ENCODE data around the gene HLA-DOA.

The HLA-DOA gene

DNA sequence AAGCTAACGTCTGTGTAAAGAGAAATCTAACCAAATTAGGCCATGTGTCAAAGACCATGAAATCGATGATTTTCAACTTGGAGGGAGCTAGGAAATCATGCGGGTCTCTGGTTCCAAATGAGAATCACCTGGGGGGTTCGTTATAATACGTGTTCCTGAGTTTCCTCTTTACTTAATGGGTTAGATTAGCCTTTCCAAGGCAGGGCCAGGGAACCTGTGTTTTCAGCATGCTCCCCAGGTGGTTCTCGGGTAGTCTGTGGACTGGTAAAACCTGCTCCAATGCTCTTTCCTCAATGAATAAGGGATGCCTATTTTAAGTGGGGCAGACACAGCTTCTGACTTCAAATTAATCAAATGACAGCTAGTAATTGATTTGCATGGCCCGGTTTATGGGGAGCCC, 965 bp upstream of the HLA-DOA start:
- no peak overlapping the region for H3K27ac ChIP-seq (ENCODE audit: poor library complexity, severe bottlenecking)
- no peaks in the 10 kb centered on the region for H3K4me1 ChIP-seq (ENCODE audit: insufficient read depth, poor library complexity, severe bottlenecking)
- peaks cover 22% of the 10 kb centered on the region for H3K27me3 ChIP-seq (ENCODE audit: insufficient read depth, poor library complexity, severe bottlenecking)
- H3K9me3 ChIP-seq (ENCODE audit: severe bottlenecking): no peaks in the 10 kb centered on the region
- H3K4me3 ChIP-seq (ENCODE audit: severe bottlenecking): no peak overlapping the region
- DNase-seq (ENCODE audit: low spot score): no peak
- TF ChIP-seq, protein P1, sequence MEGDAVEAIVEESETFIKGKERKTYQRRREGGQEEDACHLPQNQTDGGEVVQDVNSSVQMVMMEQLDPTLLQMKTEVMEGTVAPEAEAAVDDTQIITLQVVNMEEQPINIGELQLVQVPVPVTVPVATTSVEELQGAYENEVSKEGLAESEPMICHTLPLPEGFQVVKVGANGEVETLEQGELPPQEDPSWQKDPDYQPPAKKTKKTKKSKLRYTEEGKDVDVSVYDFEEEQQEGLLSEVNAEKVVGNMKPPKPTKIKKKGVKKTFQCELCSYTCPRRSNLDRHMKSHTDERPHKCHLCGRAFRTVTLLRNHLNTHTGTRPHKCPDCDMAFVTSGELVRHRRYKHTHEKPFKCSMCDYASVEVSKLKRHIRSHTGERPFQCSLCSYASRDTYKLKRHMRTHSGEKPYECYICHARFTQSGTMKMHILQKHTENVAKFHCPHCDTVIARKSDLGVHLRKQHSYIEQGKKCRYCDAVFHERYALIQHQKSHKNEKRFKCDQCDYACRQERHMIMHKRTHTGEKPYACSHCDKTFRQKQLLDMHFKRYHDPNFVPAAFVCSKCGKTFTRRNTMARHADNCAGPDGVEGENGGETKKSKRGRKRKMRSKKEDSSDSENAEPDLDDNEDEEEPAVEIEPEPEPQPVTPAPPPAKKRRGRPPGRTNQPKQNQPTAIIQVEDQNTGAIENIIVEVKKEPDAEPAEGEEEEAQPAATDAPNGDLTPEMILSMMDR (IDR thresholded peaks at IDR 0.05; ENCODE audit: poor library complexity, severe bottlenecking): no peak
- no peak for ATAC-seq (ENCODE audit: low read depth)
- H3K36me3 ChIP-seq (ENCODE audit: low read depth): no peaks in the 10 kb centered on the region

DNA sequence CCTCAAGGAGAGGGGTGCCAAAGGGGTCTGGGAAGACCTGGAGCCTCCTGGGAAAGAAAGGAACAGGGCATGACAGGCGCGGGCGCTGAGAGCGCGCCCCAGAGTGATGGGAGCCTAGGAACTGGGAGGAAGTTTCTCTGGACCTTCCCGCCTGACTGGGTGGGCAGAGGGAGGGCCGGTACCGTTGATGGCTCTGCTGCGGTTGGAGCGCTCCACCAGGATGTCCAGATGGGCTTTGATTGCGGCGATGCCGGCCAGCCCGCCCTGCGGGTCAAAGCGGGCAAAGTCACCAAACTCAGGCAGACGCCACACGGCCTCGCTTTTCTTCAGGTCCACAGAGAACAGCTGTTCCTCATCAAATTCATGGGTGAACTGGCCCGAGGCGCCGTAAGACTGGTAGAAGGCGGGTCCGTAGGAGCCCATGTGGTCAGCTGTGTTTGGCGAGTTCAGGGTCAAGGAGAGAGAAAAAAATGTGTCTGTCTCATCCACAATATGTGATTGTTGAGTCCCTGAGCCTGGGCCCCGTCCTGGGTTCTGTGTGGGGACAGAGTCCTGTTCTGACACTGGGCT, 1.5 kb downstream of the HLA-DOA start:
- Histone ChIP-seq H3K36me3 (ENCODE audit: low read depth) (no peaks in the 10 kb centered on the region), H3K4me1 (ENCODE audit: insufficient read depth, poor library complexity, severe bottlenecking) (no peaks in the 10 kb centered on the region), H3K27ac (ENCODE audit: poor library complexity, severe bottlenecking) (no peak overlapping the region), H3K27me3 (ENCODE audit: insufficient read depth, poor library complexity, severe bottlenecking) (peaks cover 24% of the 10 kb centered on the region), H3K4me3 (ENCODE audit: severe bottlenecking) (no peak overlapping the region), H3K9me3 (ENCODE audit: severe bottlenecking) (no peaks in the 10 kb centered on the region)
- no peak for ATAC-seq (ENCODE audit: low read depth)
- no peak for DNase-seq (ENCODE audit: low spot score)
- TF ChIP-seq, protein P1 (IDR thresholded peaks at IDR 0.05; ENCODE audit: poor library complexity, severe bottlenecking): no peak

DNA sequence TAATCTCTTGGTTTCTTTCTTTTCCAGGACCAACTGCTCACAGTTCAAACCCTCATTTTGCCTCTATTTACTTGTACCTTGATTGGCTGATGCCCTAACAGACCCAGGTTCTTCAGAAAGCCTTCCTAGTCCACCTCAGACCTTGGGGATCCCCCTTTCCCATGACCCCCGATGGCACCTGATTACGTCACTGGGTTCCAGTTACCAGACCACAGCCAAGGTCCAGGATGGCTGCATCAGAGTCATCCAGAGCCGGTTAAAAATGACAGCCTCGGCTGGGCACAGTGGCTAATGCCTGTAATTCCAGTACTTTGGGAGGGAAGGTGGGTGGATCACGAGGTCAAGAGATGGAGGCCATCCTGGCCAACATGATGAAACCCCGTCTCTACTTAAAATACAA, 4.5 kb downstream of the HLA-DOA start:
- Histone ChIP-seq H3K9me3 (ENCODE audit: severe bottlenecking) (no peaks in the 10 kb centered on the region), H3K4me3 (ENCODE audit: severe bottlenecking) (no peak overlapping the region), H3K36me3 (ENCODE audit: low read depth) (no peaks in the 10 kb centered on the region), H3K4me1 (ENCODE audit: insufficient read depth, poor library complexity, severe bottlenecking) (no peaks in the 10 kb centered on the region), H3K27ac (ENCODE audit: poor library complexity, severe bottlenecking) (no peak overlapping the region), H3K27me3 (ENCODE audit: insufficient read depth, poor library complexity, severe bottlenecking) (peaks cover 19% of the 10 kb centered on the region)
- TF ChIP-seq, protein P1 (IDR thresholded peaks at IDR 0.05; ENCODE audit: poor library complexity, severe bottlenecking): no peak
- no peak for ATAC-seq (ENCODE audit: low read depth)
- DNase-seq (ENCODE audit: low spot score): no peak

DNA sequence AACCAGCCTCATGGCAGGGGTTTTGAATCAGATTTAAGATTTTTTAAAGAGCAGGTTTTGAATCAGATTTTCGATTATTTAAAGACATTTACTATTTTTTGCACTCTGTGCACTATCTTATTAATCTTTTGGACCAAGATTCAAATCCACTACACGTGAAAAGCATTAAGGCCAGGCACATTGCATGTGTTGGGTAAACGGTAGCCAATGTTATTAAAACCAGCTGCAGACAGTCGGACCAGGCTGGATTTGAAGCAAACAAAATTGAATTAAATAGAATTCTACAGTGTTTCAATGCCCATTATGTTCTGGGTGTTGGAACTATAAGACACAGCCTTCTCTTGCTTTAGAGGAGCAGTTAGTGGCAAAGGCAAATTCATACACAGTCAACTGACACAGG, 7.7 kb downstream of the HLA-DOA start:
- Histone ChIP-seq H3K36me3 (ENCODE audit: low read depth) (no peaks in the 10 kb centered on the region), H3K9me3 (ENCODE audit: severe bottlenecking) (no peaks in the 10 kb centered on the region), H3K27me3 (ENCODE audit: insufficient read depth, poor library complexity, severe bottlenecking) (peaks cover 7% of the 10 kb centered on the region), H3K27ac (ENCODE audit: poor library complexity, severe bottlenecking) (no peak overlapping the region), H3K4me1 (ENCODE audit: insufficient read depth, poor library complexity, severe bottlenecking) (no peaks in the 10 kb centered on the region), H3K4me3 (ENCODE audit: severe bottlenecking) (no peak overlapping the region)
- ATAC-seq (ENCODE audit: low read depth) (no peak), DNase-seq (ENCODE audit: low spot score) (no peak)
- TF ChIP-seq, protein P1 (IDR thresholded peaks at IDR 0.05; ENCODE audit: poor library complexity, severe bottlenecking): no peak

DNA sequence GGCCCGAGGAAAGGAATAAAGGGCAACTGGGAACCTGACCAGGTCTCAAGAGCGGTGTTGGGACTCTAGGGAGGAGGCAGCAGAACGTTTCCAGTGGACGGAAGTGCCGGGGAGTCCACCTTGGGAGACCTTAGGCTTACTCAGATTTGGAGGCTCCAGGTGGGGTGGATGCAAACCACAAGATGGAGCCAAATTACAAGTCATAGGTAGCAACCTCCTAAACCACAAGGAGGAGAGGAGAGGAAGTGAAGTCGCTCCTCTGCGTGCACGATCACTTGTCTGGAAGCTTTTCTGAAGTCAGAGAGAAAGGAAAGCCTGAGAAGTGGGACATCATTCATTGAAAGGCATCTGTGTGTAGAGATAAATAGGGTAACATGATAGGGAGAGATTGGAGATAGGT, 9.3 kb downstream of the HLA-DOA start:
- ATAC-seq (ENCODE audit: low read depth) (peak; percentile 53; the same call in 2 of the 3 replicates), DNase-seq (ENCODE audit: low spot score) (no peak)
- TF ChIP-seq, protein P1 (IDR thresholded peaks at IDR 0.05; ENCODE audit: poor library complexity, severe bottlenecking): peak; percentile 19
- Histone ChIP-seq H3K36me3 (ENCODE audit: low read depth) (no peaks in the 10 kb centered on the region), H3K4me3 (ENCODE audit: severe bottlenecking) (no peak overlapping the region), H3K27ac (ENCODE audit: poor library complexity, severe bottlenecking) (no peak overlapping the region), H3K4me1 (ENCODE audit: insufficient read depth, poor library complexity, severe bottlenecking) (no peaks in the 10 kb centered on the region), H3K9me3 (ENCODE audit: severe bottlenecking) (no peaks in the 10 kb centered on the region), H3K27me3 (ENCODE audit: insufficient read depth, poor library complexity, severe bottlenecking) (peaks cover 10% of the 10 kb centered on the region)
